T-helper 2 cell treated with Interferon-gamma antibody and Interleukin-4, amounts not matched to agents 5 μg/mL and 100 μg/mL, for 36 hours (primary cell): ENCODE measurements around the gene GGN.

Experiments
- DNase-seq: peaks from one replicate; pipeline ENCODE4 v3.0.0; 2021; ENCODE audit warnings: low spot score
- H3K27ac Mint-ChIP-seq: one replicate; pipeline ENCODE4 v1.8.0; 2021; ENCODE audit warnings: mild to moderate bottlenecking, mixed read lengths
- H3K27me3 Mint-ChIP-seq: one replicate; pipeline ENCODE4 v1.8.0; 2021; ENCODE audit warnings: low read depth, mixed read lengths
- H3K36me3 Mint-ChIP-seq: one replicate; pipeline ENCODE4 v1.8.0; 2021; ENCODE audit warnings: low read depth, mixed read lengths
- H3K4me1 Mint-ChIP-seq: one replicate; pipeline ENCODE4 v1.8.0; 2021; ENCODE audit warnings: low read depth, mixed read lengths
- H3K4me3 Mint-ChIP-seq: one replicate; pipeline ENCODE4 v1.8.0; 2022; ENCODE audit warnings: mild to moderate bottlenecking, moderate library complexity, mixed read lengths
- H3K9me3 Mint-ChIP-seq: one replicate; pipeline ENCODE4 v1.8.0; 2021; ENCODE audit warnings: mixed read lengths

GGN gene

DNA sequence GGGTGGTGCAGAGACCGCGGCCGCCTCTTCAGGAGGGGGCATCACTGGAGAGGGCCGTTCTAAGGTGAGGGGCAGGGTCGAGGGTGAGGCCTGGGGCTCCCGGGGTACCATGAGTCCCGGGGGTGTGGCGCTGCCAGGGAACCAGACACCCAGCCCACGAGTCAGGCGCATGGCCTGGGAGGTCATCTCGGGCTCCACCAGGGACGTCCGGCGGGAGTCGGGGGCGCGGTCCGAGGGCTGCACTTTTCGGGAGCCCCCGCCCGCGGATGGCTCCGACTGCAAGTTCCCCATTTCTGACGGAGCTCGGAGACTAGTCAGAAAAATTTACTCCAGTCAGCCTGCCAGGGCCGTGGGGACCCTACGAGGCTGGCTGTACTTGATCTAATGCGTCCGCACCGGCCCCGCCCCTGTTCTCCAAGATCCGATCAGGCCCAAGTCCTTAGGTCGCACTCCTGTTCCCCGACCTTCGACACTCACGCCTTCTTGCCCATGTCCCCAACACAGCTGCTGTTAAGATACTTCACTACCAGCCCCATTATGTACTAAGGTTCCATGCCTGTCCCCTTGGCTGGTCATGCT is 774 bp downstream of the GGN start:
- no peaks in the 10 kb centered on the region for H3K9me3 Mint-ChIP-seq

DNA sequence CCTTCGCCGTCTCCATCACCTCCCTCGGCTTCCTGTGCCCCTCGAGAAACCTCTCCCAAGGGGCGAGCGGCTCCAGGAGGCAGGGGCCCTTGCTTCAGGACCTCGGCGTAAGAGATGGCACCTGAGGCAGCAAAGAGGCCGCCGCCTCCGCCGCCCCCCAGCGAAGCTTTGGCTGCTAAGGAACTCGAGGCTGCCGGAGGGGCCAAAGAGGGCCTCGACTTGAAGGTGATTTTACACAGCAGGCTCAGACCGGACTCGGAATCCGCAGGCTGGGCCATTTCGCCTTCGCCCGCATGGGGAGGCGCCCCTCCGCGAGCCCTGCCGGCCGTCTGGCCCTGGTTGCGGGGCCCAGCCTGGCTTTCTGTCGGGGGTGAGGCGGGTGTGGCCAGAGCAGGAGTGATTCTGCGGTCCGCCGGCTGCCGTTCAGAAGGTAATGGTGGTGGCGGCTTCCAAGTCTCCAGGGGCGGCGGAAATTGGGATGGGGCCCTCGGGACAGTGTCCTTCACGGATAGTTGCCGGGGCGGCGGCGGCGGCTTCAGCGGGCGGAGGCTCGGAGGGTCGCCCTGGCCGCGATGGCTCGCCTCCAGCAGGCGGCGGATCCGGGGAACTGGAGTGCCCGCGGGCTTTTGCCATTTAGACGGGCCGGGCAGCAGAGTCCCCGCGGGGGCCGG is 1.4 kb downstream of the GGN start:
- peaks cover 13% of the 10 kb centered on the region for H3K4me1 Mint-ChIP-seq
- no peaks in the 10 kb centered on the region for H3K9me3 Mint-ChIP-seq
- no peak overlapping the region for H3K27ac Mint-ChIP-seq

More for the DNA sequence above, 774 bp downstream of the GGN start:
- DNase-seq: no peak
- Mint-ChIP-seq H3K4me3 (peak overlapping the region; percentile 89), H3K4me1 (peaks cover 13% of the 10 kb centered on the region), H3K27me3 (peaks cover 23% of the 10 kb centered on the region), H3K27ac (peak overlapping the region; percentile 38), H3K36me3 (peaks cover 31% of the 10 kb centered on the region)

DNA sequence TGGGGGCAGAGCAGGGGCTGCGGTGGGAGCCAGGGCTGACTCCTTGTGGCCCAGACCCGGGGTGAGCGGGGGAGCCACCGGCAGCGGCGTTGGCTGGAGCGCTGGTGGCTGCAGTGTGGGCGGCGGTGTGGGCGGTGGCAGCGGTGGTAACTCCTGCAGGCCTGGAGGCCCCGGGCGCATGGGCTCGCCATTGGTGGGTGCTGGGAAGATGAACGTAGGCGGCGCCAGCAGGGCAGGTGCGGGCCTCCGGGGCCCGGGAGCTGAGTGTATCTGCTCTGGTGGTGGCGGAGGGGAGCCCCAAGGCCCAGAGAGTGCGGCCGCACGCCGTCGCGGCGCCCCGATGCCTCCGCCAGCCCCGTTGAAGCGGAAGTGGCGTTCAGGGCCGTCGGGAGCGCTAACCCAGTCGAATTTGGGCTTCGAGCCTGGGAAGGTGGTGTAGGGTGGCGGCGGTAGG is 2.0 kb downstream of the GGN start:
- Mint-ChIP-seq H3K27me3 (peaks cover 14% of the 10 kb centered on the region), H3K4me3 (no peak overlapping the region), H3K9me3 (no peaks in the 10 kb centered on the region), H3K36me3 (peaks cover 41% of the 10 kb centered on the region), H3K27ac (no peak overlapping the region), H3K4me1 (peaks cover 13% of the 10 kb centered on the region)
- no peak for DNase-seq

More for the DNA sequence above, 1.4 kb downstream of the GGN start:
- Mint-ChIP-seq H3K27me3 (peaks cover 20% of the 10 kb centered on the region), H3K4me3 (no peak overlapping the region), H3K36me3 (peaks cover 37% of the 10 kb centered on the region)
- DNase-seq: no peak

DNA sequence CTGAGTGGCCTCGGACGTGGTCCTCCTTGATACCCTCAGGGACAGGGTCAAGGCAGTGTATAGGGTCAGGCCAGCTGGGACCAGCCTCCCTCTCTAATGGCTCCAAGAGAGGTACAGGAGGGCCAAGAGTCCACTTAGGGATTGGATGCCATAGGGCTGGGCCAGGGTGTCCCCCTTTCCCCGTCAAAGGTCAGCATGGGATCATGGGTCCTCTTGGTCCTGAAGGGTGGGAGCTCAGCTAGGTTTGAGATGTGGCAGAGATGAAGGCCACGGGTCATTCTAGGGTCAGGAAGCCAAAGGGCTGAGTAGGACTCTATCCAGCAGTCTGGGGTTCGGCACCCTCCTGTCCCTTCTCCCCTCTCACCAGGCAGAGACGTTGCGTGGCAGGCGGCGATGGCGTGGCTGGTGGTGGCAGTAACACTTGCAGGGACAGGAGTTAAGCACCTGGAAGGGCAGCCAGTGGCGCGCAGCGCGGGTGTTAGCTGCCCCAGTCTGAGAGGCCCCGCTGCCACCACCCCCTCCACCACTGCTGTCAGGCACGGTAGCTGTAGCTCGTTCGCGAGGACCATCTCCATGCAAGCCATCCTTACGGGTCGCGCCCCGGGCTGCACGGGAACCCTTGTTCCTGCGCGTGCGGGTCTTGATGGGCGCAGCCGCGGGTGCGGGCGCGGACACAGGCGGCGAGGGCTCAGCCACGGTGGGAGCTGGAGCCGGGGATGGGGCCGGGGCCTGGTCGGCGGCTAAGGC is 2.6 kb downstream of the GGN start:
- peaks cover 11% of the 10 kb centered on the region for H3K27me3 Mint-ChIP-seq
- H3K9me3 Mint-ChIP-seq: no peaks in the 10 kb centered on the region
- no peak overlapping the region for H3K27ac Mint-ChIP-seq
- H3K4me3 Mint-ChIP-seq: no peak overlapping the region
- peaks cover 43% of the 10 kb centered on the region for H3K36me3 Mint-ChIP-seq
- H3K4me1 Mint-ChIP-seq: peaks cover 13% of the 10 kb centered on the region
- no peak for DNase-seq

DNA sequence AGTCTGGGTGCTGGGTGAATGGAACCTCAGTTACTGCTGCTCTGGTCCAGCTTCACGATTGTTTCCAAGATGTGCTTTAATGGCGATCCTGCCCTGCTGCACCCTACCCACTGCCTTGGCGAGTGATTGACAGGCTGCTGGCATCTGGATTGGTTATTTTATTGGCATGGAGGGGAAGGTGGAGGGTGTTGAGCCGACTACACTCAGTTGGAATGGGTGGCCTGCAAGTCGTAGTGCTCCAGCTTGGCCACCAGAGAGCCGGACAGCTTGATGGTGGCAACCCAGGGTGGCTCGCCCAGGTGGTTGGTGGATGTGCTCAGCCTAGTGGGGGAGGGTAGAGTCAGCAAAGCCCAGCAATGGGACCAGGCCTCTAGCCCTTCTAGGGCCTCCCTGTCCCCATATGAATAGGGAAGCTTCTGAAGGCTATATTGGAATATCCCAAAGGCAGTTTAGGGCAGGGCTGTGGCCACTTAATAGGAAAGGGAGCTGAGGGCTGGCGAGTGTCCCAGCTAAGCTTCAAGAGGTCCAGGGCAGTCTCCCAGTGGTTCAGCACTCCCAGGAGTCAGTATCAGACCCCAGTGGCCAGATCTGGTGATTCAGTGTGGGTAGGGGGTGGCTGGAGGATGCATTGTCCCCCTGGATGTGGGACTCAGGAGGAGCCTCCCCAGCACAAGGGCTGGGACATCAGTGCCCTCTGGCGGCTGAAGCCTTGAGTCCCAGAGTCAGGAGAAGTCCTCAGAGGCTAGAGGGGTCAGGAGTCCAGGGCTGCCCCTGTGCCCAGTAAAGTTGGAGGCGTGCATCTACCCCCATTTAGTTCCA is 3.4 kb downstream of the GGN start:
- Mint-ChIP-seq H3K36me3 (peaks cover 49% of the 10 kb centered on the region), H3K27me3 (peaks cover 6% of the 10 kb centered on the region), H3K27ac (no peak overlapping the region), H3K9me3 (no peaks in the 10 kb centered on the region), H3K4me1 (peaks cover 12% of the 10 kb centered on the region), H3K4me3 (no peak overlapping the region)
- DNase-seq: no peak

DNA sequence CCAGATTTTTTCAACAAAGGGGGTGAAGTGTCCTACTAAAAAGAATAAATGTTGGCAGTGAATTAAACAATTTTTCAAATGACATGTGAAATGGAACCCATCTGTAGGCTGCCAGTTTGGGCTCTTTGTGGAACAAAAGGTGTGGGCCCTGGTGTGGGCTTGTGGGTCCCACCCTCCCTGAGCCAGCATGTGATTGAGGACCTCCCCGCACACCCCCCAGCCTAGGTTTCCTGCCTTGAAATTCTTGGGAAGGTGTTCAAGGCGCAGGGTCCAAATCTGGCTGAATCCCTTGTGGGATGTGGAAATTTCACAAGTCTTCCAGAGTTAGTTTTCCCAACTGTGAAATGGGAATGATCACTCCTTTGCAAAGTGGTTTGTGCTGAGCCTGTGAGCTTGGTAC is 4.1 kb downstream of the GGN start:
- Mint-ChIP-seq H3K27me3 (peaks cover 4% of the 10 kb centered on the region), H3K4me3 (no peak overlapping the region), H3K4me1 (peaks cover 11% of the 10 kb centered on the region), H3K36me3 (peaks cover 52% of the 10 kb centered on the region), H3K27ac (no peak overlapping the region), H3K9me3 (no peaks in the 10 kb centered on the region)
- DNase-seq: no peak

DNA sequence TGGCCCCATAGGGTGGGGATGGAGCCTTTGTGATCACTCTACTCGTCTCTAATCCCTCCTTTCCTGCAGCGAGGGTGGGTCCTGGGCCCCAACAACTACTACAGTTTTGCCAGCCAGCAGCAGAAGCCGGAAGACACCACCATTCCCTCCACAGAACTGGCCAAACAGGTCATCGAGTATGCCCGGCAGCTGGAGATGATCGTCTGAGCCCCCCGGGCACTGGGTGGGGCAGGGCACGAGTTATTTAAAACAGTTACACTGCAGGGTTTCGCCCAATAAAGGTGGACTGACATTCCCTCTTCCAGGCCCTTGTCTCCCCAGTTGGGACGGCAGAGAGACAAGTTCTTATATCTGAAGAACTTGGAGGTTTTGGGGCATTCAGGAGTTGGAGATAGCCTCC is 4.7 kb downstream of the GGN start:
- no peak overlapping the region for H3K27ac Mint-ChIP-seq
- no peaks in the 10 kb centered on the region for H3K9me3 Mint-ChIP-seq
- DNase-seq: no peak
- peaks cover 3% of the 10 kb centered on the region for H3K27me3 Mint-ChIP-seq
- H3K36me3 Mint-ChIP-seq: peaks cover 52% of the 10 kb centered on the region
- peaks cover 10% of the 10 kb centered on the region for H3K4me1 Mint-ChIP-seq
- no peak overlapping the region for H3K4me3 Mint-ChIP-seq

DNA sequence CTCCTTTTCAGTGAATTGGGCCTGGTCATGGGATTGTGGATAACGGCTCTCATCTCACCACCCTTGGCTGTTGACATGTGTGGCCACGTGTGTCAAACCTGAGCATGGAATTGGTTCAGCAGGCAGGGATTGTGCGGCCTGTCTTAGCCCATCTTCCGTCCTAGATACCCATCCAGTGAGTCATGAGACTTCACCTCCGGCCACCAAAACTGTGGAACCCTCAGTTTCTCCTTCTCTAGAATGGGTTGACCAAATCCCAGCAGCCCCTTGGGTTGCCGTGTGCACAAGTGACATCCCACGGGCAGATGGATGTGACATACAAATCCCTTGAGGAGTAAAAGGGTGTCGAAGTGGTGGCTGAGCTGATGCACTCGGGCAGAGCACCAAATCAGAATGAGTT is 6.7 kb downstream of the GGN start:
- Mint-ChIP-seq H3K27ac (no peak overlapping the region), H3K27me3 (no peaks in the 10 kb centered on the region), H3K9me3 (no peaks in the 10 kb centered on the region), H3K36me3 (peaks cover 55% of the 10 kb centered on the region), H3K4me3 (no peak overlapping the region), H3K4me1 (peaks cover 8% of the 10 kb centered on the region)
- DNase-seq: no peak

DNA sequence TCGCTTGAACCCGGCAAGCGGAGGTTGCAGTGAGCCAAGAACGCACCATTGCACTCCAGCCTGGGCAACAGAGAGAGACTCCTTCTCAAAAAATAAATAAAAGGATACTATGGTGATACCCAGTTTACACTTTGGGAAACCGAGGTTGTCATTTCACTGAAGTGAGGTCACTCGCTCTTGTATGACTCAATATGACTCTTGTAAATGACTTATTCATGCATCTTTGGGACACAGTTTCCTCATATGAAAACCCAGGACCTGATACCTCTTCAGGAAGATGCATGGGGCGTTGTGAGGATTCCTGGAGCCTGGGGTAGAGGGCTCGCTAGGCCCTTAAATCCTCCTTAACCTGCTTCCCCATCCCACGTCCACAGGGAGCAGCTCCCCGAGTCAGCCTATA is 9.0 kb downstream of the GGN start:
- no peak overlapping the region for H3K4me3 Mint-ChIP-seq

DNA sequence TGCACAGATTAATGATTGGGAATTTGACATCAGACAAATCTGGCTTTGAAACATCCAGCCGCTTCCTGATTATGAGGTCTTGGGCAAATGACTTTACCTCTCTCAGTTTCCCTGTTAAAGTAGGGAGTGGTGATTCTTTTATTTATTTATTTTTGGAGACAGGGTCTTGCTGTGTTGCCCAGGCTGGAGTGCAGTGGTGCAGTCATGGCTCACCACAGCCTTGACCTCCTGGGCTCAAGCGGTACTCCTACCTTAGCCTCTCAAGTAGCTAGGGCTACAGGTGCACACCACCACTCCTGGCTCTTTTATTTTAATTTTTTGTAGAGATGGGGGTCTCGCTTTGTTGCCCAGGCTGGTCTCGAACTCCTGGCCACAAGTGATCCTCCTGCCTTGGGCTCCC is 10.8 kb downstream of the GGN start:
- peaks cover 16% of the 10 kb centered on the region for H3K4me1 Mint-ChIP-seq
- no peak overlapping the region for H3K4me3 Mint-ChIP-seq
- H3K27ac Mint-ChIP-seq: no peak overlapping the region
- peaks cover 38% of the 10 kb centered on the region for H3K36me3 Mint-ChIP-seq
- no peaks in the 10 kb centered on the region for H3K27me3 Mint-ChIP-seq
- H3K9me3 Mint-ChIP-seq: no peaks in the 10 kb centered on the region
- DNase-seq: no peak

More for the DNA sequence above, 9.0 kb downstream of the GGN start:
- no peaks in the 10 kb centered on the region for H3K27me3 Mint-ChIP-seq
- peaks cover 53% of the 10 kb centered on the region for H3K36me3 Mint-ChIP-seq
- peaks cover 16% of the 10 kb centered on the region for H3K4me1 Mint-ChIP-seq
- no peak overlapping the region for H3K27ac Mint-ChIP-seq
- no peak for DNase-seq
- H3K9me3 Mint-ChIP-seq: no peaks in the 10 kb centered on the region

DNA sequence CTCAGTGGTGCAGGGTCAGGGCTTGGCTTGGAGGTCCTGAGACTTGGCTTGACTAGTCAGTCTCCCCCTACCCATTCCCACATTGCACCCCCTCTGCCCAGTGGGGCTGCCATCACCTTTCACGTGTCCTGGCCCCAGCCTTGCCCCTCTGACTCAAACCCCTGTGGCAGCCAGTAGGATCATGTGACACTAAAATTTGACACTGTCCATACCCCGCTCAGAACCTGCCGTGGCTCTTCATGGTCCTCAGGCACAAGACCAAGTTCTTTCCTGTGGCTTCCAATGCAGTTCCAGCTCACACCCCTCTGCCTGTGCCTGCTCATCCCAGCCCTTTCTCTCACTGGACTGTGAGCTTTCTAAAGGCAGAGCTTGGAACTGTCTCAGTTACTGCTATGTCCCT is 11.3 kb downstream of the GGN start:
- Mint-ChIP-seq H3K36me3 (peaks cover 33% of the 10 kb centered on the region), H3K9me3 (no peaks in the 10 kb centered on the region), H3K4me1 (peaks cover 16% of the 10 kb centered on the region), H3K27ac (peak overlapping the region; percentile 36), H3K27me3 (peaks cover 2% of the 10 kb centered on the region), H3K4me3 (peak overlapping the region; percentile 98)
- no peak for DNase-seq

DNA sequence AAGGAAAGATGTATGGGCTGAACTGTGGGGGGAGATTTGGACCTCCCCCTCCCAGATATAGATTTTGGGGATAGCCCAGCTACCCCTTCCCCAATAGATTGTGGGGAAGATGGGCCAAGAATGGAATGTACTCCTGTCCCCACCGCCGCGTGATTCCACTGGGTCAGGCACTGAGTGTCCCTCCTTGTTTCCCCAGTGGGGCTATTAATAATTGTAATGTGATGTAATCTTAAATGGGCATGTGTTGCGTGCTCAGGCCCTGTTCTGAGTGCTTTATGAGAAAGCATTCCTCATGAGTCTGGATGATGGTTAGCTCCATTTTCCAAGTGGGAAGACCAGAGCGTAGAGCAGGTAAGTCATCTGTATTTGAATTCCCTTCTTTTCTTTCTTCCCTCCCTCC is 12.1 kb downstream of the GGN start:
- Mint-ChIP-seq H3K9me3 (no peaks in the 10 kb centered on the region), H3K27ac (peak overlapping the region; percentile 97), H3K4me3 (peak overlapping the region; percentile 98), H3K27me3 (peaks cover 6% of the 10 kb centered on the region), H3K4me1 (peaks cover 16% of the 10 kb centered on the region), H3K36me3 (peaks cover 27% of the 10 kb centered on the region)
- no peak for DNase-seq

DNA sequence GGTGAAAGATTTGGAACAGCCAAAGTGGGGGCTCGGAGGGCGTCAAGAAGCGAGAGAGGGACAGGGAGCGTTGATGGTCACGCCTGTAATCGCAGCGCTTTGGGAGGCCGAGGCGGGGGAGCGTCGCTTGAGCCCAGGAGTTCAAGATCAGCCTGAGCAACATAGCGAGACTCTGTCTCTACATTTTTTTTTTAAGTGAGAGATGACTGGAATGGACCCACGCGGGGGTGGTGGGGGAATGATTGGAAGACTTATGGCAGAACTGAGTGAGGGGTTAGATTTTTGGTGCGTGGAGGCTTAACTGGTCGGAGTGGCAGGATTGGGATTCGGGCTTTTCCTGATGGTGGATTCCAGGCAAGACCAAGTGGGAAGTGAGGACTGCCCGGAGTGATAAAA is 12.7 kb downstream of the GGN start:
- Mint-ChIP-seq H3K9me3 (no peaks in the 10 kb centered on the region), H3K27ac (peak overlapping the region; percentile 97), H3K4me1 (peaks cover 16% of the 10 kb centered on the region), H3K27me3 (peaks cover 8% of the 10 kb centered on the region), H3K36me3 (peaks cover 24% of the 10 kb centered on the region), H3K4me3 (peak overlapping the region; percentile 98)
- no peak for DNase-seq
